ENCODE results near the gene SLC24A3. TPM values are rescaled to one million over a fixed set of nuclear protein-coding genes. Genes with fewer than 3 reads are reported as not detected.

SLC24A3 gene
- total RNA-seq, 2 experiments from 2014 or later, result not detected

- no peak overlapping the region for H3K4me3 ChIP-seq (ENCODE audit: low read depth, low read length, poor library complexity, severe bottlenecking)
- no peaks in the 10 kb centered on the region for H4K20me1 ChIP-seq (ENCODE audit: insufficient read depth, low read length)
- no peak for DNase-seq (ENCODE audit: low spot score)
- no peak overlapping the region for H3K4me2 ChIP-seq (ENCODE audit: low read length)
- BruUV-seq (replicated peaks), result no TSS peak
- no peak for TF ChIP-seq EZH2phosphoT487 (IDR thresholded peaks at IDR 0.05; ENCODE audit: borderline replicate concordance, low read depth, low read length)
- no peak for TF ChIP-seq CTCF (conservative IDR thresholded peaks at IDR 0.05; ENCODE audit: low read length)
- no peaks in the 10 kb centered on the region for H3K9me2 ChIP-seq (ENCODE audit: insufficient read depth, low read length)
- no peaks in the 10 kb centered on the region for H3K79me2 ChIP-seq (ENCODE audit: insufficient read depth, low read depth, low read length)
- no peaks in the 10 kb centered on the region for H3K9me3 ChIP-seq (ENCODE audit: low read length)
- H3K4me1 ChIP-seq (ENCODE audit: insufficient read depth, low read length, poor library complexity, severe bottlenecking), result no peaks in the 10 kb centered on the region
- intact Hi-C loops (cut with micrococcal nuclease; ENCODE audit: unreplicated experiment), result no loop called here
- ChIA-PET POLR2A (interaction anchor here (0.6 kb wide), 1 partner anchor 141 kb away, joined by 5 read pairs; no protein-coding TSS in a partner anchor), CTCF (ENCODE audit: unreplicated experiment) (no interaction called here)
- H3K27ac ChIP-seq (ENCODE audit: low read depth, low read length, poor library complexity, severe bottlenecking), result no peak overlapping the region
- no peaks in the 10 kb centered on the region for H3K36me3 ChIP-seq (ENCODE audit: insufficient read depth, low read length)
- no peak overlapping the region for H2AFZ ChIP-seq (ENCODE audit: low read length)
Measured at GRCh38 chr20:19463597-19463996, 251.2 kb downstream of the SLC24A3 start.

- Histone ChIP-seq H3K36me3 (ENCODE audit: insufficient read depth, low read length) (no peaks in the 10 kb centered on the region), H3K4me1 (ENCODE audit: insufficient read depth, low read length, poor library complexity, severe bottlenecking) (no peaks in the 10 kb centered on the region), H3K9me3 (ENCODE audit: low read length) (no peaks in the 10 kb centered on the region), H3K9me2 (ENCODE audit: insufficient read depth, low read length) (no peaks in the 10 kb centered on the region), H3K27ac (ENCODE audit: low read depth, low read length, poor library complexity, severe bottlenecking) (no peak overlapping the region), H4K20me1 (ENCODE audit: insufficient read depth, low read length) (no peaks in the 10 kb centered on the region), H2AFZ (ENCODE audit: low read length) (no peak overlapping the region), H3K79me2 (ENCODE audit: insufficient read depth, low read depth, low read length) (no peaks in the 10 kb centered on the region), H3K4me3 (ENCODE audit: low read depth, low read length, poor library complexity, severe bottlenecking) (no peak overlapping the region), H3K4me2 (ENCODE audit: low read length) (no peak overlapping the region)
- BruUV-seq (replicated peaks), result no TSS peak
- CTCF ChIA-PET (ENCODE audit: unreplicated experiment), result no interaction called here
- POLR2A ChIA-PET, result no interaction called here
- no peak for DNase-seq (ENCODE audit: low spot score)
- TF ChIP-seq EZH2phosphoT487 (IDR thresholded peaks at IDR 0.05; ENCODE audit: borderline replicate concordance, low read depth, low read length) (no peak), CTCF (conservative IDR thresholded peaks at IDR 0.05; ENCODE audit: low read length) (no peak)
- intact Hi-C loops (cut with micrococcal nuclease; ENCODE audit: unreplicated experiment), result no loop called here
Measured at GRCh38 chr20:19465536-19465935, 253.1 kb downstream of the SLC24A3 start.

GRCh38 chr20:19466206-19466928 is 253.9 kb downstream of the SLC24A3 start:
- TF ChIP-seq EZH2phosphoT487 (IDR thresholded peaks at IDR 0.05; ENCODE audit: borderline replicate concordance, low read depth, low read length) (no peak), CTCF (conservative IDR thresholded peaks at IDR 0.05; ENCODE audit: low read length) (no peak)
- intact Hi-C loops (cut with micrococcal nuclease; ENCODE audit: unreplicated experiment), result no loop called here
- ChIA-PET CTCF (ENCODE audit: unreplicated experiment) (no interaction called here), POLR2A (no interaction called here)
- Histone ChIP-seq H3K9me2 (ENCODE audit: insufficient read depth, low read length) (no peaks in the 10 kb centered on the region), H3K4me2 (ENCODE audit: low read length) (no peak overlapping the region), H3K9me3 (ENCODE audit: low read length) (no peaks in the 10 kb centered on the region), H3K4me3 (ENCODE audit: low read depth, low read length, poor library complexity, severe bottlenecking) (no peak overlapping the region), H2AFZ (ENCODE audit: low read length) (no peak overlapping the region), H3K36me3 (ENCODE audit: insufficient read depth, low read length) (no peaks in the 10 kb centered on the region), H3K4me1 (ENCODE audit: insufficient read depth, low read length, poor library complexity, severe bottlenecking) (no peaks in the 10 kb centered on the region), H3K79me2 (ENCODE audit: insufficient read depth, low read depth, low read length) (no peaks in the 10 kb centered on the region), H4K20me1 (ENCODE audit: insufficient read depth, low read length) (no peaks in the 10 kb centered on the region), H3K27ac (ENCODE audit: low read depth, low read length, poor library complexity, severe bottlenecking) (no peak overlapping the region)
- no peak for DNase-seq (ENCODE audit: low spot score)
- BruUV-seq (replicated peaks), result no TSS peak

Measured in OCI-LY7 (cell line).